Measurements from ENCODE around the gene SULT2B1.

The SULT2B1 gene

GRCh38 chr19:48598996-48599700 is 47.2 kb downstream of the SULT2B1 start:
- no peak for DNase-seq (ENCODE audit: low read depth in 1 of 2, low spot score in 1 of 2)

- DNase-seq (ENCODE audit: low read depth in 1 of 2, low spot score in 1 of 2), result no peak
Observed at GRCh38 chr19:48600679-48601417, 48.9 kb downstream of the SULT2B1 start.

- DNase-seq (ENCODE audit: low read depth in 1 of 2, low spot score in 1 of 2), result no peak
Observed at GRCh38 chr19:48603001-48603400, 51.0 kb downstream of the SULT2B1 start.

- DNase-seq (ENCODE audit: low read depth in 1 of 2, low spot score in 1 of 2), result no peak
Observed at GRCh38 chr19:48603449-48603848, 51.5 kb downstream of the SULT2B1 start.

- DNase-seq (ENCODE audit: low read depth in 1 of 2, low spot score in 1 of 2), result no peak
Observed at GRCh38 chr19:48603850-48604249, 51.9 kb downstream of the SULT2B1 start.

- DNase-seq (ENCODE audit: low read depth in 1 of 2, low spot score in 1 of 2), result no peak
Observed at GRCh38 chr19:48606463-48607358, 54.7 kb downstream of the SULT2B1 start, which contains the start of gene SPACA4. TSS of gene SPACA4 (plus strand) at chr19:48606742. CDS start at chr19:48606979, 237 bp downstream.

- DNase-seq (ENCODE audit: low read depth in 1 of 2, low spot score in 1 of 2), result no peak
Observed at GRCh38 chr19:48607359-48607755, 55.4 kb downstream of the SULT2B1 start.

- DNase-seq (ENCODE audit: low read depth in 1 of 2, low spot score in 1 of 2), result no peak
Observed at GRCh38 chr19:48608798-48609263, 56.9 kb downstream of the SULT2B1 start.

GRCh38 chr19:48609571-48610108 is 57.7 kb downstream of the SULT2B1 start:
- no peak for DNase-seq (ENCODE audit: low read depth in 1 of 2, low spot score in 1 of 2)

GRCh38 chr19:48611872-48612271 is 59.9 kb downstream of the SULT2B1 start:
- DNase-seq (ENCODE audit: low read depth in 1 of 2, low spot score in 1 of 2), result no peak

- no peak for DNase-seq (ENCODE audit: low read depth in 1 of 2, low spot score in 1 of 2)
Observed at GRCh38 chr19:48613024-48613851, 61.3 kb downstream of the SULT2B1 start.

GRCh38 chr19:48613852-48614435 is 62.0 kb downstream of the SULT2B1 start:
- DNase-seq (ENCODE audit: low read depth in 1 of 2, low spot score in 1 of 2), result no peak

GRCh38 chr19:48614436-48615230 is 62.7 kb downstream of the SULT2B1 start, which contains the start of gene FAM83E:
TSS of gene FAM83E (minus strand) at chr19:48615076. CDS start at chr19:48613372, 1,704 bp downstream.
- no peak for DNase-seq (ENCODE audit: low read depth in 1 of 2, low spot score in 1 of 2)

GRCh38 chr19:48615231-48616040 is 63.5 kb downstream of the SULT2B1 start:
- no peak for DNase-seq (ENCODE audit: low read depth in 1 of 2, low spot score in 1 of 2)

GRCh38 chr19:48616041-48616436 is 64.1 kb downstream of the SULT2B1 start:
- DNase-seq (ENCODE audit: low read depth in 1 of 2, low spot score in 1 of 2), result no peak

- DNase-seq (ENCODE audit: low read depth in 1 of 2, low spot score in 1 of 2), result no peak
Observed at GRCh38 chr19:48616491-48617056, 64.6 kb downstream of the SULT2B1 start.

- DNase-seq (ENCODE audit: low read depth in 1 of 2, low spot score in 1 of 2), result no peak
Observed at GRCh38 chr19:48617146-48617937, 65.4 kb downstream of the SULT2B1 start.

Measured in activated T-helper 1 cell treated with anti-CD3 and anti-CD28 coated beads, Interleukin-2, amount 50 U/mL, for 16 hours (primary cell).